Measurements from ENCODE around the gene TNFRSF1A.

- TF ChIP-seq SIN3A (IDR thresholded peaks at IDR 0.05; ENCODE audit: borderline replicate concordance in 2 of 2, control insufficient read depth in 1 of 2, low read depth in 2 of 2, low read length in 2 of 2): no peak
- no peak for TF ChIP-seq FOXO4 (CRISPR knock-in tag; IDR thresholded peaks at IDR 0.05)
- no peak for TF ChIP-seq TCF3 (CRISPR knock-in tag; IDR thresholded peaks at IDR 0.05)
- no peak for TF ChIP-seq ZNF280B (CRISPR knock-in tag; IDR thresholded peaks at IDR 0.05)
- TF ChIP-seq SNAPC5 (CRISPR knock-in tag; IDR thresholded peaks at IDR 0.05): no peak
- no peak for TF ChIP-seq BDP1 (IDR thresholded peaks at IDR 0.05; ENCODE audit: insufficient read depth, insufficient read length)
- no peak for TF ChIP-seq CREM (IDR thresholded peaks at IDR 0.05; ENCODE audit: low read depth)
- no peak for TF ChIP-seq JUNB (CRISPR knock-in tag; conservative IDR thresholded peaks at IDR 0.05)
- TF ChIP-seq KAT7 (CRISPR knock-in tag; IDR thresholded peaks at IDR 0.05; ENCODE audit: borderline replicate concordance): no peak
- TF ChIP-seq, protein P1, sequence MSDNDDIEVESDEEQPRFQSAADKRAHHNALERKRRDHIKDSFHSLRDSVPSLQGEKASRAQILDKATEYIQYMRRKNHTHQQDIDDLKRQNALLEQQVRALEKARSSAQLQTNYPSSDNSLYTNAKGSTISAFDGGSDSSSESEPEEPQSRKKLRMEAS (CRISPR knock-in tag; IDR thresholded peaks at IDR 0.05): no peak
- TF ChIP-seq POLR2A (conservative IDR thresholded peaks at IDR 0.05): no peak
These were observed 40.5 kb upstream of the TNFRSF1A start for GRCh38 chr12:6382371-6382770.

Measured in K562 (cell line).